CD14-positive monocyte (primary cell): ENCODE measurements around the gene AP1S1. TPM values are rescaled to one million over a fixed set of nuclear protein-coding genes. Genes with fewer than 3 reads are reported as not detected.

Source experiments
- DNase-seq, 3 donors: peaks; one replicate each; pipeline ENCODE4 v3.0.0-alpha.2; 2011 to 2022
- H2AFZ ChIP-seq: 2 replicates; pipeline ENCODE4 v1.6.0; 2012; ENCODE audit warnings: mild to moderate bottlenecking, low read depth, low read length, inconsistent platforms; ENCODE audit not compliant: insufficient read depth, poor library complexity, severe bottlenecking
- H3K27ac ChIP-seq, 2 donors: 1 replicate in 1 of 2; 2 replicates in 1 of 2; pipeline ENCODE4 v1.5.1; 2012 to 2013; ENCODE audit warnings: low read length in 2 of 2, control low read depth in 1 of 2, inconsistent platforms in 1 of 2, low read depth in 1 of 2, mild to moderate bottlenecking in 1 of 2
- H3K27me3 ChIP-seq, 2 donors: one replicate each; pipeline versions ENCODE4 v1.6.0 to v1.6.1; 2011 to 2013; ENCODE audit warnings: low read length in 2 of 2; ENCODE audit not compliant: control insufficient read depth in 2 of 2, insufficient read depth in 2 of 2
- H3K36me3 ChIP-seq, 2 donors: replicated peaks in 1 of 2; 1 replicate in 1 of 2; 2 replicates in 1 of 2; pipeline versions ENCODE4 v1.5.1 to v1.6.1; 2012 to 2013; ENCODE audit warnings: low read length in 2 of 2, control low read depth in 1 of 2, inconsistent platforms in 1 of 2, mild to moderate bottlenecking in 1 of 2; ENCODE audit not compliant: insufficient read depth in 2 of 2, control insufficient read depth in 1 of 2
- H3K4me1 ChIP-seq, 2 donors: 1 replicate in 1 of 2; 2 replicates in 1 of 2; pipeline versions ENCODE4 v1.5.1 to v1.6.1; 2012 to 2013; ENCODE audit warnings: low read length in 2 of 2, control low read depth in 1 of 2, inconsistent platforms in 1 of 2, mild to moderate bottlenecking in 1 of 2, moderate library complexity in 1 of 2; ENCODE audit not compliant: insufficient read depth in 2 of 2, control insufficient read depth in 1 of 2
- H3K4me2 ChIP-seq: replicated peaks from 2 replicates; pipeline ENCODE3; 2012; ENCODE audit warnings: low read length, moderate library complexity, mild to moderate bottlenecking; ENCODE audit not compliant: poor library complexity, severe bottlenecking; ENCODE audit errors: extremely low read depth
- H3K4me3 ChIP-seq, 3 experiments: fragments of 200-600 bp in 1 of 3; sonication (generic) in 1 of 3; replicated peaks in 1 of 3; 1 replicate in 2 of 3; 2 replicates in 1 of 3; pipeline ENCODE4 v1.5.1; 2011 to 2013; ENCODE audit warnings: low read length in 3 of 3, mild to moderate bottlenecking in 3 of 3, control low read depth in 2 of 3, low read depth in 2 of 3, inconsistent platforms in 1 of 3, moderate library complexity in 1 of 3
- H3K79me2 ChIP-seq: 2 replicates; pipeline ENCODE4 v1.6.0; 2012; ENCODE audit warnings: mild to moderate bottlenecking, control low read depth, inconsistent platforms, low read length, moderate library complexity; ENCODE audit not compliant: insufficient read depth
- H3K9ac ChIP-seq: 2 replicates; pipeline ENCODE4 v1.6.0; 2017; ENCODE audit warnings: low read length, mild to moderate bottlenecking; ENCODE audit not compliant: insufficient read depth, poor library complexity, severe bottlenecking
- H3K9me3 ChIP-seq, 2 donors: replicated peaks in 1 of 2; 1 replicate in 1 of 2; 2 replicates in 1 of 2; pipeline versions ENCODE4 v1.5.1 to v1.6.1; 2012 to 2013; ENCODE audit warnings: low read length in 2 of 2, control low read depth in 1 of 2; ENCODE audit not compliant: control insufficient read depth in 1 of 2, insufficient read depth in 1 of 2
- H4K20me1 ChIP-seq: 2 replicates; pipeline ENCODE4 v1.6.0; 2012; ENCODE audit warnings: mild to moderate bottlenecking, low read length, control low read depth, moderate library complexity; ENCODE audit not compliant: insufficient read depth
- H3K27ac Mint-ChIP-seq, 7 donors: one replicate each; pipeline ENCODE4 v1.8.0; 2020; ENCODE audit warnings: mild to moderate bottlenecking in 7 of 7, mixed read lengths in 7 of 7, moderate library complexity in 6 of 7, inconsistent platforms in 2 of 7
- H3K27me3 Mint-ChIP-seq, 3 donors: one replicate each; pipeline ENCODE4 v1.8.0; 2021 to 2022; ENCODE audit warnings: low read depth in 3 of 3, mild to moderate bottlenecking in 3 of 3, mixed read lengths in 3 of 3, moderate library complexity in 3 of 3, inconsistent platforms in 1 of 3
- H3K36me3 Mint-ChIP-seq, 2 donors: one replicate each; pipeline ENCODE4 v1.8.0; 2020; ENCODE audit warnings: mixed read lengths in 2 of 2, inconsistent platforms in 1 of 2, mild to moderate bottlenecking in 1 of 2
- H3K4me1 Mint-ChIP-seq: one replicate; pipeline ENCODE4 v1.8.0; 2020; ENCODE audit warnings: mild to moderate bottlenecking, mixed read lengths
- H3K4me3 Mint-ChIP-seq, 2 donors: one replicate each; pipeline ENCODE4 v1.8.0; 2020; ENCODE audit warnings: mild to moderate bottlenecking in 2 of 2, mixed read lengths in 2 of 2, moderate library complexity in 1 of 2
- H3K9me3 Mint-ChIP-seq, 7 donors: one replicate each; pipeline ENCODE4 v1.8.0; 2020 to 2022; ENCODE audit warnings: mixed read lengths in 7 of 7, mild to moderate bottlenecking in 6 of 7, moderate library complexity in 6 of 7, inconsistent platforms in 2 of 7
- CTCF ChIP-seq: fragments of 200-600 bp; IDR thresholded peaks from one replicate; pipeline ENCODE4 v1.8.0; 2022; ENCODE audit warnings: antibody characterized with exemption, mild to moderate bottlenecking
- WGBS: methylation state at CpG from one replicate; pipeline ENCODE4 v1.1.5; 2013; ENCODE audit warnings: missing lambda C conversion rate; ENCODE audit not compliant: insufficient coverage; 5-methylcytosine and 5-hydroxymethylcytosine counted together
- intact Hi-C, 2 donors: fragments of 100-400 bp; cut with micrococcal nuclease; formaldehyde crosslinking; loops; one replicate each; pipeline versions ENCODE4 v1.15.0 to v1.15.1; 2023
- polyA plus RNA-seq, 3 donors: library from polyadenylated mRNA; depleted of rRNA in 1 of 3; unstranded in 2 of 3; stranded (reverse) in 1 of 3; fragments of 300-500 nt in 2 of 3; fragments of >200 nt in 1 of 3; fragmentation: Illumina TruSeq in 2 of 3; gene quantifications; 1 replicate in 2 of 3; 2 replicates in 1 of 3; pipeline ENCODE4 v1.2.3, GENCODE V29; 2012 to 2021

The AP1S1 gene
- polyA plus RNA-seq, 3 donors = 10.1 to 21.3 (median 10.9) TPM

DNA sequence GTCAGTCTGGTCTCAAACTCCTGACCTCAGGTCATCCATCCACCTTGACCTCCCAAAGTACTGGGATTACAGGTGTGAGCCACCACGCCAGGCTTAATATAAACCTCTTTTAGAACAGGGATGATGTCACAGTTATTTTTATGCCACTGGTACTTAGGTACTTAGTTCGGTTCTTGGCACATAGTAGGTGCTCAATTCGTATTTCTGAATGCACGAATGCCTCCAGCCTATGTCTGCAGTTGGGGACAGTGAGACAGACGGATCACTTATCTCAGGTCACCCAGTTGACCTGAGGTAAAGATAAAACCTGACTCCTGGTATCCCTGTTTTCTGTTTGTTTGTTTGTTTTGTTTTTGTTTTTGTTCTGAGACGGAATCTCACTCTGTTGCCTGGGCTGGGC lies 31.9 kb downstream of the AP1S1 start:
- Mint-ChIP-seq H3K9me3 (peaks cover 0 to 6% (median 5%) of the 10 kb centered on the region in 7 donors), H3K27ac (no peak overlapping the region), H3K36me3 (no peaks in the 10 kb centered on the region), H3K27me3 (peaks cover 23 to 42% (median 28%) of the 10 kb centered on the region in 3 donors), H3K4me1 (peaks cover 17% of the 10 kb centered on the region), H3K4me3 (no peak overlapping the region)
- H3K79me2 ChIP-seq = no peaks in the 10 kb centered on the region
- no peak overlapping the region for H3K27ac ChIP-seq
- WGBS = 78% methylated on average over 5 of the region's 6 CpGs
- H3K9ac ChIP-seq = no peak overlapping the region
- H3K36me3 ChIP-seq = no peaks in the 10 kb centered on the region
- H2AFZ ChIP-seq = no peak overlapping the region
- no peaks in the 10 kb centered on the region for H4K20me1 ChIP-seq
- peaks cover 6 to 19% of the 10 kb centered on the region in 2 donors for H3K27me3 ChIP-seq
- no peak overlapping the region for H3K4me2 ChIP-seq
- TF ChIP-seq CTCF = no peak
- intact Hi-C loops = no loop called here
- peaks cover 0 to 8% of the 10 kb centered on the region in 2 donors for H3K9me3 ChIP-seq
- no peak for DNase-seq
- peaks cover 12 to 14% of the 10 kb centered on the region in 2 donors for H3K4me1 ChIP-seq
- no peak overlapping the region for H3K4me3 ChIP-seq

- H4K20me1 ChIP-seq = no peaks in the 10 kb centered on the region
- peak overlapping the region in 1 of 2 donors; percentile 20 for H3K27ac ChIP-seq
- no peak for TF ChIP-seq CTCF
- Mint-ChIP-seq H3K4me1 (peaks cover 17% of the 10 kb centered on the region), H3K27me3 (peaks cover 17 to 36% (median 21%) of the 10 kb centered on the region in 3 donors), H3K4me3 (peak overlapping the region in 1 of 2 donors; percentile 39), H3K27ac (peak overlapping the region; percentile 34 to 90 (median 81)), H3K9me3 (peaks cover 0 to 6% (median 5%) of the 10 kb centered on the region in 7 donors), H3K36me3 (no peaks in the 10 kb centered on the region)
- H3K4me3 ChIP-seq = no peak overlapping the region
- peaks cover 0 to 7% of the 10 kb centered on the region in 2 donors for H3K9me3 ChIP-seq
- no peaks in the 10 kb centered on the region for H3K79me2 ChIP-seq
- H3K9ac ChIP-seq = no peak overlapping the region
- DNase-seq = peak; percentile 60 to 74 (median 62)
- no peak overlapping the region for H2AFZ ChIP-seq
- intact Hi-C loops = no loop called here
- no CpG with 5 or more reads among the region's 4 CpGs for WGBS
- H3K27me3 ChIP-seq = peaks cover 6 to 13% of the 10 kb centered on the region in 2 donors
- peaks cover 12 to 14% of the 10 kb centered on the region in 2 donors for H3K4me1 ChIP-seq
- H3K4me2 ChIP-seq = no peak overlapping the region
- H3K36me3 ChIP-seq = no peaks in the 10 kb centered on the region
Observed at GRCh38 chr7:101186844-101187428, 32.7 kb downstream of the AP1S1 start.
